ENCODE data around the gene SLC12A7.
"Not testable (repeated sequence)": the region's sequence is repeated elsewhere in the genome, so short reads cannot be mapped to it uniquely, and the experiment has no call there.

The SLC12A7 gene

DNA sequence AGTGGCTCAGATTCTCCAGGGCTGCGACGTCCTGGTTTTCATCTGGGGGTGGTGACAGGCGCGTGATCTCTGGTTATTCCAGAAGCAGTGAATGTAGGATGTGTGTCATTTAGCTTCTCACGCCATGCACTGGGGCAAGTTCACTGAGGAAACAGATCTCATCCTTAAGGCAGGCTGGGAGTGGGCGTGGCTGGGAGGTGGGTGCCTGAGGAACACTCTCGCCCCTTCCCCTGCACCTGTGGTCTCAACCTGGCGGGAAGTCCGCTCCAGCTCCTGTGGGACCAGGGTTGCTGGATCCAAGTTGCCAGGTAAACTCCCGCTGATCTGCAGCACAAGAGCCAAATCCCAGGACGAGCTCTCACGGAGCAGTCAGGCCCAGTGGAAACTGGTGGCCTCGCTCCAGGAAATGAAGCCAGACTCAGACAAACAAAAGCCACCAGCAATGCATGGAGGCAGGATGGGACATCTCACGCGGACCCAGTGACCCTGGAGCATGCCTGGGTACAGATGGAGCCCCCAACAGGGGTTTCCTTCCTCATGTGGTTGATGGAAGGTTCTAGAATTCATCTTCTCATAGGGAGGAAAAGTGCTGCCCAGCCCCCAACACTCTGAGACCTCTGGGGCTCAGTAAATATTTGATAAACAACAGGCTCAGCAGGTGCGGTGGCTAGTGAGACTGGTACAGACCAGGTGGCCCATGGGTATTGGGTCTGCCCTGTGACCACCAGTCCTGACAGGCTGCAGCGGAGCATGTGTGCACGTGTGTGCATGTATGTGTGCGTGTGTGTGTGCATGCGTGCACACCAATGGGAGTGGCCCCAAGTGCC, 16.3 kb upstream of the SLC12A7 start:
- in situ Hi-C loops (cut with MboI; ENCODE audit: low sequenced_read_pairs) = no loop called here

DNA sequence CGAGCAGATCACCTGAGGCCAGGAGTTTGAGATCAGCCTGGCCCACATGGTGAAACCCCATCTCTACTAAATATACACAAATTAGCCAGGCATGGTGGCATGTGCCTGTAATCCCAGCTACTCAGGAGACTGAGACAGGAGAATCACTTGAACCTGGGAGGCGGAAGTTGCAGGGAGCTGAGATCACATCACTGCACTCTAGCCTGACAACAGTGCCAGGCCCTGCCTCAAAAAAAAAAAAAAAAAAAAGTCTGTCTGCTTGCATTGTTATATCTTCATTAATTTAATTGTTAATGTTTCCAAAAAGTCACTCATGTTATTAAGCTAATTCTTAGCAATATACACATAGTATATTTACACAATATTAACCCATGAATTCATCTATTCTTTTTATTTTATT, 13.8 kb upstream of the SLC12A7 start:
- in situ Hi-C loops (cut with MboI; ENCODE audit: low sequenced_read_pairs) = not testable (repeated sequence)

DNA sequence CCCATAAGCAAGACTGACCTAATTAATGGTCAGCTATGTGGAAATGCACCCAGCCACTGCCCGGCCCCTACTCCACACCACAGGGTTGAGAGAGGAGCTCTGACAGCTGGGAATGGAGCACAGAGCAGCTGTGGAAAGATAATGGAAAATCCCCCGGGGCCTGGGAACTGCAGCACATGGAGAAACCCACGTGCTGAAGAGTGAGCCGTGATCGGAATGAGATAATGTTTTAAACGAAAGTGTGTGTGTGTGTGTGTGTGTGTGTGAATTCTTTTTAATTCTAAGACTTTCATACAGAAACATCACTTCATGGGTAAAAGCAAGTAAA, 13.1 kb upstream of the SLC12A7 start:
- in situ Hi-C loops (cut with MboI; ENCODE audit: low sequenced_read_pairs) = no loop called here

DNA sequence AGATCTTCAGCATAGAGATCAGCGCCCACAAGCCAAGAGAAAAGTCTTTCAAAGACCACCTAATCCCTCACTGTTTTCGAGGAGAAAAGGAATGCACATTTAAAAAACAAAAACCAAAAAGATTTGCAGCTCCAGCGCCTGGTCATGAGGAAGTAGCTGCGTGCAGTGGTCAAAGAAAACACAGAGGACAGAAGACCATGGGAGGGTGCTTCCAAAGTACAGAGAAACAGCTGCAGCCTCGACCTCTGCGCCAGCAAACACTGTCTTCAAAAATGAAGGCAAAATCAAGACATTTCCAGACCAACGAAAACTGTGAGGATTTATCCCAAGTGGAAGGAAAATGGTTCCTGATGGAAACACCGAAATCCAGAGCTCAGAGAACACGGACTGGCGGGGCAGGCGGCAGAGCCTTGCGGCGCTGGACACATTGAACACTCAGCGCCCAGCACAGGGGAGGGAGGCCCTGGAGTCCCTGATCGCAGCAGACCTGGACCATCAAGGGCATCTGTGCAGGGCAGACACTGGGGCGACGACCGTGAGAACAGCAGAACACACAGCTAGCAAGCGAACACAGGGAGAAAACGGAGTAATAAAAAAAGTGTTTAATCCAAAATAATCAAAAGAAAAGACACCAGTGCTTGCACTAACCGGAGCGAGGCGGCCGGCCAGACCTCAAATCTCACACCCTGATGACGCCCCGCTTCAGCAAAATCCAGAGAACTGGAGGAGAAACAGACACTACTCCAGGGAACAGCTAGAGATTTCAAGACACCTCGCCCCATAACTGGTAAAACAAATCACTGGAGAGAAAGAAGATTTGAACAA, 12.6 kb upstream of the SLC12A7 start:
- in situ Hi-C loops (cut with MboI; ENCODE audit: low sequenced_read_pairs) = no loop called here

DNA sequence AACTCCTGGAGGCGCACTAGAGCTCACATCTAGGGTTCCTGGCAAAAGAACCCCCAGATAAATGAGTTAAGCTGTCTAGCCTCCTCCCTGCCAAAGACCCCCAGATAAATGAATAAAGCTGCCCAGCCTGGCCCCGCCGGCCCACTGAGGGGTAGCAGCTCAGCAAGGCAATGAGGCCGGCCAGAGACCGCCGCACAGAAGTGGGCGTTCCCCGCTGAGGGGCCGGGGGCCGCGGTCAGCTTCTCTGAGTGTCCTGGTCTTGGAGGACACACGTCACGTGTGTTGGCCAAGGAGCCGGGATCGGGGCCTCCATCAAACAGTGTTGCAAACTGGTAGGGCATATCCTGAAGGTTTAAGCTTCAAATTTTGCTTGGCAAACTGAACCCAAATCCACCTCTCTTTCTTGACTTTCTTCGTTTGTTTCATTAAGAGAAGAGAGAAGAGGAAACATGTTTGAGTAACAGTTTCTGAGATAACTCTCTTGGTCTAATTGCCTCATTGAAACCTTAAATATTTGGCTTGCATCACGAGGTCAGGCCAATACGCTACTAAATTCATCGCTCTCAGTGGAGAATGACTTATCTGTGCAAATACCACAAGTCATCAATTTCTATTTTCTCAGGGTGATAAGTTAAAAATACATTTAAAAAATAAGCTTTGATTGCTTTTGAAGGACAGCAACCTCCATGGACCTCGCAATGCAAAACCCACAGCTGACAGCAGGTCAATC, 11.7 kb upstream of the SLC12A7 start:
- in situ Hi-C loops (cut with MboI; ENCODE audit: low sequenced_read_pairs) = no loop called here

DNA sequence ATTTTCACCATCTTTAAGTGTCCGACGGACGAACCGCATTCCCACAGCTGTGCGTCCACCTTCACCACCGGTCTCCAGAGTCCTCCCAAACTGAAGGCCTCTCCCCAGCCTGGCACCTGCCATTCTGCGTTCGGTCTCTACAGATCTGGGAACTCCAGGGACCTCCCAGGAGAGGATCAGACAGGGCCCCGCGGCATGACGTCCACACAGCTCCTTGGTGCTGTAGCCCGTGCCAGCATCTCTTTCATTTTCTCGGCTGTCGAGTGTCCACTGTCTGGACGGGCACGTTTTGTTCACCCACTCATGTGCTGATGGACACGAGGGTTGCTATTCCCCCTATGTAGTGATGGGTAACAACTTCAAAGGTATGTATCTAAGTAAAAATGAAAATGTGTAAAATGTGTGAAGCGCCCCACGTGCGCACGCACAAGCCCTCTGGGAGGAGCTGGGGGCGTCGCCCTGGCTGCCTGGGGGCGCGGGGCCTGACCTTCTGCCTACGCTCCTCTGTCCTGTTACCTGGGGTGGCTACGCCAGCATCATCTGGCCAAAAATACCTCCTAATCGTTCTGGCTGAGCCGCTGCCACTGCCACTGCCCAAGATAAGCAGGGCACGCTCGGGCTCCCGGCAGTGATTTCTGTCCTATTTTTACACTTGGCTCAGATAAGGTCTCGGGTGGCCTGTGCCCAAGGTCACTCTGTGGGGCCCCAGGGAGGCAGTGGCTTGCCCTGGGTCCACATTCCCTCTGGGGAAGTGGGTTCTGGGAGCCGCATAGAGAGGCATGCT, 10.8 kb upstream of the SLC12A7 start:
- in situ Hi-C loops (cut with MboI; ENCODE audit: low sequenced_read_pairs) = no loop called here

DNA sequence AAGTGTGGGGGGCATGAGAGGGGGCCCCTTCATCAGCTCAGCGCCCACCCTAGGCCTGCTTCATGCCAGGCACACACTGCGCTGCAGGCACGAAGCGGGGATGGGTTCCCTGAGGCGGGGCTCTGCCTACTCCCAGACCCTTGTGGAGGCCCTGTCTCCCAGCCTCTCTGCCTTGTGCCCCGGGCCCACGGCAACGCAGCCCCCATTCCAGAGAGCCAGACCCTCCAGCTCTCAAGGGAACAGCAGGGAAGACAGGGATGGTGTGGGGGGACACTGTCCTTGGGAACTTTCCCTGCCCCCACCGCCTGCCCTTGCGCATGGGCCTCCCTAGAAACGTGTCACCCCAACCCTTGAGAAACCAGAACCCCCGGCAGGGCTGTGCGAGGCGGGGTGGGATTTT, 10.0 kb upstream of the SLC12A7 start:
- in situ Hi-C loops (cut with MboI; ENCODE audit: low sequenced_read_pairs) = no loop called here

DNA sequence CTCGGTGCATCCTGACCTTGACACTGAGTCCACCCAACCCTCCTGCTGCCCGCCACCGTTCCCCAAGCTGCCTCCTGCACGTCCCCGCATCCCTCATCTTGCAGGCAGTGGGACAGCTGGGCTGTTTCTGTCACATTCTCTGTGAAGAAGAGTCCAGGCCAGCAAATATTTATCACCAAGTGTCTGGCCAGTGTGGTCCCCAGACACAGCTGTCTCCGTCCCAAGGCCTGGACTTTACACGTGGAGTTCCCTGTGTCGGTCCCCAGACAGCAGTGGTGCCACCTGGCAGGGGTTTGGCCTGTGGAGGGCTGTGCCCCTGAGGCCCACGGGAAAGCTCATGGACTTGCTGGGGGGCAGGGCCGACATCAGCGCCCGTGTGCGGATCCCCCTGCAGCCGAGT, 9.2 kb upstream of the SLC12A7 start:
- in situ Hi-C loops (cut with MboI; ENCODE audit: low sequenced_read_pairs) = no loop called here

DNA sequence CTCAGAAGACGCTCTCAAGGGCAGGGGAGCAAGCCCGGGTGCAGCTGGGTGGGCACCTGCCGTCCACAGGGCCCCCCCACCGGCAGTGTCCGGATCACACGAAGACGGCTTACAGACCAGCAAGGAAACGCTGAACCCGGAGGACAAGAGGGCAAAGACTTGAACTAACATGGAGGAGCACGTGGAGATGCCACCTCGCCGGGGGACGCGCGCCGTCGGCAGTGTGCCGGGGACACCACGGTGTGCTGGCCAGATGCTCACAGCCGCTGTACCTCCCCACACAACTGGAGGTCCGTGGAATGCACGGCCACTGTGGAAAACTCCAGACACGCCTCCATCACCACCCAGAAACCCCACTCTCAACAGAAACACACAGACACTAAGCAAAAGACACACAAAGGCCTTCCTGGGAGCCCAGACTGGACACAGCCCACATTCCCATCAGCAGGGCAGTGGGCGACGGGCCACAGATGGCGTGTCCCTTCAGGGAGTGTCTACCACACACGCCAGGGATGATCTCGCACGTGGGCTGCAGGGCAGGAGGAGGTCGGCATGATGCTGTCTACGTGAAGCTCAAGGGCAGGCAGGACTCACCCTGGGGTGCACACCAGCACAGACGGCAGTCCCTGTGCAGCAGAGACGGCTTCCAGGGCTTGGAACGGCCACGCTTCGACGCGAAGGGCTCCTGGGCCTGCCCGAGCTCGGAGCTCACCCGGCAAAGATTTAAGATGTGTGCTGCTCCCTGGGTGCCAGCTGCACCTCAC, 8.6 kb upstream of the SLC12A7 start:
- in situ Hi-C loops (cut with MboI; ENCODE audit: low sequenced_read_pairs) = no loop called here

DNA sequence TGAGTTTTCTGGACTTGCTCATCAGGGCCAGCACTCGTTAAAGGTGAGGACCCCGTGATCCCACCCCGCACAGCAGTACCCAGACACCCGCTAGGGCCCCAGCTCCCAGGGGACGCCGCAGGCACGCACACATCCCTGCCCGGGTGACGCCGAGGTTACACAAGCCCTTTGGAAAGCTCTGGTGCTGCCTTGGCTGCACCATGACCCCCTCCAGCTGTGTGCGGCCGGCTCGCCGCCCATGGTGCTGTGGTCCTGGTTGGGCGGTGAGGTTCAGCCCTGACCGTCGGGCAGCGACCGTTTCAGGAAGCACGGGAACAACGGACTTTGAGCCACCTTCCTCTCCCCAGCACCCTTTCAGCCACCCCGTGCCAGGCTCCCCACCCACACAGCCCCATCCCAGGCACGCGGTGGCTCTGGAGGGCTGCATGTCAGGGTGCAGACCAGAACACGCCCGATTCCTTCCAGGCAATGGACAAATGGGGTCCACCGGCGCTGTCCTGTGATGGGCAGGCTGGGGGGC, 7.5 kb upstream of the SLC12A7 start:
- in situ Hi-C loops (cut with MboI; ENCODE audit: low sequenced_read_pairs) = no loop called here

DNA sequence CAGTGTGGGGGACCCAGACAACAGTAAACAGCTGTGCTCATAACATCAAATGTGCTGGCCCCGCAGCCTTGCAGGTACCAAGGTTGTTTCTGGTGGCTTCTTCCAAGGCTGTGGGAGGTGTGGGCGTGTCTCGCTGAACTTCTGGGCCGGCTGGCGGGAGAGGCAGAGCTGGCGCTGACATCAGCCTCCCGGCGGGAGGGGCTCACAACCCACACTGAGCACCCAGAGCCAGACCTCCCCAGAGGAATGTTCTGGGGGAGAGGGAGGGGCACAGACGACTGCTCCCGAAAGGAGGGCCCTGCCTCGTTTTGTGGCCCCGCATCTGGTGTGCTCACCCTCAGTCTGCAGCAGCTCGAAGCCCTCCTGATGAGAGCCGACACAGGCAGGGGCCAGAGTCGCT, 6.9 kb upstream of the SLC12A7 start:
- in situ Hi-C loops (cut with MboI; ENCODE audit: low sequenced_read_pairs) = no loop called here

DNA sequence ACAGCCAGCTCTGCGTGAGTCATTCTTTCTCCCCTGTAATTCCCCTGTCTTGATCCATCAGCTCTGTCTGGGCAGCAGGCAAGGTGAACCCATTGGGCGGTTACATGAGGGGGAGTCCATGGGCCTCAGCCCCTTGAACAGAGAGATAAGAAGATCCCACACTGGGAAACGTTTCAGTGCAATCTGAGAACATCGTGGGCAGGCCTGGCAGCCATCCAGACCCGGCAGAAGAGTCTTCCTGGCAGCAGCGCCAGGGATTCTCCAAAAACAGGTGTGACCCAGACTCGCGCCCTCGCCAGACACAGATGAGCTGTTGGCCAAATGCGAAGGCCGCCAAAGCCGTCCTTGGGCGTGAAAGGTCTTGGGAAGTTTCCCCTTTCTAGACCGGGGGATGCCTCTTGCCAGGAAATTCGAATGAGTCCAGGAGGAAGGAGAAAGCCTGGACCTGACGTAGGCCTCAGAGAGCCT, 6.4 kb upstream of the SLC12A7 start:
- in situ Hi-C loops (cut with MboI; ENCODE audit: low sequenced_read_pairs) = no loop called here

DNA sequence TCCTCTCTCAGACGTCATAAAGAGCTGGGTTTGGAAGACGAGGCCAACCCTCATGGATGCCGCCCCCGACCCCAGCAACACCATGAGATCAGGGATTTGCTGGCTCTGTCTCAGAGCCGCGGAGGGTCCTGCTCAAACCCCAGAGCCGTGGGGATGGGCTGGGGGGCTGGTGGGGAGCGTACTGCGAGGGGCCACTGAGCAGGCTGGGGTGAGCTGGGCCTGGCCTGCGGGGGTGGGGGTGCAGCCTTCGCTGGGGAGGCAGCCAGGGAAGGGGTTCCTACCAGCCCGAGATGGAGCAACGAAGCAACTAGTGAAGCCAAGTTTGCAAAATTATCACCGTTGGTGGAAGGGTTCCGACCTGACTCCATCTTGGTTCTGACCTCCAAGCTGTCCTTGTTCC, 5.1 kb upstream of the SLC12A7 start:
- in situ Hi-C loops (cut with MboI; ENCODE audit: low sequenced_read_pairs) = no loop called here

DNA sequence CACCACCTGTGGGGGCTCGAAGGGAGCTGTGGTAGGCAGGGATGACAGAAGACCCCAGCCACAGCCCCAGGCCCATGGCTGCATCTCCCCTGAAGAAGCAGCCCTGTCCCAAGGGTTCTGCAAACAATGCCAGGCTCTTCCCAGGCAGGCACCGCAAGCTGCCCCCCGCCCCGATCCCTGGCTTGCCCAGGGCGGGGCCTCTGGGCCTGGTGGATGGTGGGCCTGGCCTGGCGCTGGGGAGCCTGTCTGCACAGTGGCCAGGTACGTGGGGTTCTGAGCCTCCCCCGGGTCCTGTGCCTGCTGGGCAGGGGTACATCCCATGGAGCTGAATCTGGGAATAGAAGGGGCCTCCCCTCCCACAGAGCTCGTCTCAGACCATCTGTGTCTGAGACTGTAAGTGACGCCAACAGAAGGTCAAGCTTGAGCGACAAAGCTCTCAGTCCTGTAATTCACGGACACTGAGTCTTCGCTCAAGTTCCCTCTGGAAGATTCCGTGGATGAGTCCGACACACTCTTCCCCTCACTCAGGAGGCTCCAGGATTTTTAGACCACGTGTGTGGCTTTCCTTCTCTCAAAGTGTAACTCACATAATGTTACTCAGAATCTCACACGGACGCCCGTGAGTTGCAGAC, 4.4 kb upstream of the SLC12A7 start:
- in situ Hi-C loops (cut with MboI; ENCODE audit: low sequenced_read_pairs) = no loop called here

DNA sequence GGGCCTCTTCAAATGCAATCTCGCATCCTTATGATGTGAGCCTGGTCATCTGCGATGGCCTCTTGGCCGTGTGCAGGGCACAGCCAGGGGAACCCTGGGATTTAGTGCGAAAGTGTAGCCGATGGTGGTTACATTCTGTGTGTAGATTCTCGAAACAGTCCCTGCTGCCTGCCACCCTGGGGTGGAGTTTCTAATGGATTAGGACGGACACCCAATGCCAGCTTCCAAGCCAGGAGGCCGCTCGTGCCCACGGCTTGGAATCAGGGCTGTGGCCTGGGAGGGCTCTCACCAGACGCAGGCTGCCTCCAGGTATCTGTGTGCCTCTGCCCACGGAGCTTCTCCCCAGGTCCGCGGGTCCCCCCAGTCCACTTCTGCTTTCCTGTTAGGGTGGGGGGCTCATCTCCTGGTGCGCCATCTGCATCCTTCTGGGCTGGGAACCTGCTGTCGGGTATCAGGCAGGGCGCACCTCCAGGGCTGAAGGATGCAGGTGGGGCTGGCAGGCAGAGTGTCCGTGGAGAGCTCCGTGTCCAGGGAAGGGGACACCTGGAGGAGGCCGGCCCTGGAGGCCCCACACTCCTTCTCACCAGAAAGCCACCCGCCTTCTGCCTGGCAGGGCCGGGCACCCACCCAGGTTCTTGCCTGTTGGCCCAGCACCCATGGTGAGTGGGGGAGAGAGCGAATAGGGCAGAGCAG, 3.4 kb upstream of the SLC12A7 start:
- in situ Hi-C loops (cut with MboI; ENCODE audit: low sequenced_read_pairs) = no loop called here

DNA sequence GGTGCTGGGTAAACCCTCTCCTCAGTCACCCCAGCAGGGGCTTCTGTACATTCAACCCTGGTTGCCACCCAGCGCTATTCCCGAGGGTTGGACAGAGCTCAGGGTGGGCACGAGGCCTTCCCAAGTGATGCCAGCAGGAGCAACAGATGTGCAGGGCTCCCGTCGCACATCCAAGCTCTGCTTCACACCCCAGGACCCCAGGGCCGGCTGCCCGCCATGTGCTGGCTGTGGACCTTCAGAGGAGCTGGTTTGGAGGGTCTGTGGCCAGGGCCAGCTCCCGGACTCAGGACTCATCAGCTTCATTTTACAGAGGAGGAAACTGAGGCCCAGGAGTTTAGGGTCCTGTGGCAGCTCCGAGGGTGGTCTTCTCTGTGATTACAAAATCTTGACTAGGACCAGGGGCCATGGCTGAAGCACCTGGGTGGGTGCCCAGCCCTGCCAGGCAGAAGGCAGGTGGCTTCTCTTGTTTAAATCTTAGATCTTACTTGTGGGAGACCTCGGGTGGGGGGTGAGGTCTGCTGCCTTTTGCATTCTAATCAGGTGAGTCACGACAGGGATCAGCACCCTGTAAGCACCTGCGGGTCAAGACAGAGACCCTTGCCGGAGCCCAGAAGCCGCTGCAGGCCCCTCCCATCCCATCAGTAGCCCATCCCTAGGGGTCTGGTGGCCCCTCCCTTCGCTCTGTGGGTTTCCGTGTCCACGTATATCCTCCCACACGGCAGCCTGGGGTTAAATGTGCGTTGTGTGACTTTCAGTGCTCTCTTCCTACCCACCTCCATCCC, 2.1 kb upstream of the SLC12A7 start:
- in situ Hi-C loops (cut with MboI; ENCODE audit: low sequenced_read_pairs) = no loop called here

DNA sequence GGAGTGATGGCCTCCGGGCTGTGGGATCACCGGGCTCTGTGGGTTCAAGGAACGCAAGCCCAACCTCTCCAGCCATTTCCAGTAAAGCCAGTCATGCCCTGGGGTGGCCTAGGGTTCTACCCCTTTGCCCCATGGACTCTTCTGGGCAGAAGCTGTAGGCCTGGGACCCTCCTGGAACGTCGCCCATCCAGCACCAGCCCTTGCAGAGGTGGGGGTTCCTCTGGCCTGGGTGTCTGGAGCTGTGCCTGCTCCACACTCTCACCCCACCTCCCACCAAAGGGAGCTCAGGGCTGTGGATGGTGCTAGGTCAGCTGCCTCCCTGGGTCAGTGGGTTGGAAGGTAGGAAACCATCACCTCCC, 1.4 kb upstream of the SLC12A7 start:
- in situ Hi-C loops (cut with MboI; ENCODE audit: low sequenced_read_pairs) = no loop called here
